NCI-H446 treated with DMSO at 0.1 percent for 48 hours (cell line): ENCODE results near the gene RPL22.

Experiments used
- DNase-seq: peaks from one replicate; lab custom pipeline; 2025; lab: John Stamatoyannopoulos, UW

The RPL22 gene

GRCh38 chr1:6151291-6151822, 48.0 kb downstream of the RPL22 start:
- no peak for DNase-seq

- no peak for DNase-seq
These were observed 49.1 kb downstream of the RPL22 start for GRCh38 chr1:6150006-6150938.

- no peak for DNase-seq
These were observed 49.8 kb downstream of the RPL22 start for GRCh38 chr1:6149597-6149996.

- no peak for DNase-seq
These were observed 50.7 kb downstream of the RPL22 start for GRCh38 chr1:6148497-6149241.

GRCh38 chr1:6145864-6146410, 53.5 kb downstream of the RPL22 start:
- DNase-seq: no peak

GRCh38 chr1:6145396-6145750, 54.0 kb downstream of the RPL22 start:
- DNase-seq: no peak

- DNase-seq: no peak
These were observed 54.6 kb downstream of the RPL22 start for GRCh38 chr1:6144647-6145395.

GRCh38 chr1:6144175-6144574, 55.2 kb downstream of the RPL22 start:
- DNase-seq: no peak

- no peak for DNase-seq
These were observed 56.0 kb downstream of the RPL22 start for GRCh38 chr1:6143395-6143794.

GRCh38 chr1:6142734-6143133, 56.7 kb downstream of the RPL22 start:
- DNase-seq: no peak

GRCh38 chr1:6142036-6142621, 57.3 kb downstream of the RPL22 start:
- no peak for DNase-seq

GRCh38 chr1:6141592-6141991, 57.8 kb downstream of the RPL22 start:
- DNase-seq: no peak

GRCh38 chr1:6140413-6140812, 59.0 kb downstream of the RPL22 start:
- DNase-seq: no peak

GRCh38 chr1:6137758-6138157, 61.6 kb downstream of the RPL22 start:
- DNase-seq: no peak

- no peak for DNase-seq
These were observed 62.7 kb downstream of the RPL22 start for GRCh38 chr1:6136516-6137220.
